H1 (cell line): ENCODE measurements around the gene NFAT5. TPM values are rescaled to one million over a fixed set of nuclear protein-coding genes. Genes with fewer than 3 reads are reported as not detected.

ENCODE experiments used
- CTCF ChIA-PET: fragments of 300-600 bp; sonication (Branson Sonifier 250); formaldehyde crosslinking; loops from one replicate; lab custom pipeline; 2021; ENCODE audit not compliant: partially characterized antibody; lab: Charles Lee
- POLR2A ChIA-PET: fragments of 300-600 bp; sonication (Branson Sonifier 250); formaldehyde crosslinking; loops from one replicate; lab custom pipeline; 2021; ENCODE audit warnings: inconsistent platforms; ENCODE audit not compliant: partially characterized antibody; lab: Charles Lee
- DNase-seq, 2 experiments: peaks; one replicate each; pipeline versions ENCODE4 v3.0.0 to v3.0.0-alpha.2; 2010 to 2022; ENCODE audit warnings: low spot score in 2 of 2, low read depth in 1 of 2, mixed read lengths in 1 of 2
- FAIRE-seq: peaks from 2 replicates; lab custom pipeline; 2011; peaks lifted over from hg19 to GRCh38; lab: Jason Lieb, UNC
- H2AFZ ChIP-seq: 2 replicates; pipeline ENCODE4 v1.8.1; 2012; ENCODE audit warnings: low read length, inconsistent platforms
- H2AK5ac ChIP-seq: 2 replicates; pipeline ENCODE4 v1.6.1; 2013; ENCODE audit warnings: low read depth, low read length
- H2BK120ac ChIP-seq: replicated peaks from 2 replicates; pipeline ENCODE3; 2013; ENCODE audit warnings: low read depth, low read length, inconsistent platforms
- H2BK12ac ChIP-seq: 2 replicates; pipeline ENCODE4 v1.6.1; 2013; ENCODE audit warnings: low read depth, low read length
- H2BK15ac ChIP-seq: 2 replicates; pipeline ENCODE4 v1.6.1; 2013; ENCODE audit warnings: low read length
- H2BK20ac ChIP-seq: 2 replicates; pipeline ENCODE4 v1.6.1; 2013; ENCODE audit warnings: low read length
- H2BK5ac ChIP-seq: 2 replicates; pipeline ENCODE4 v1.6.1; 2013; ENCODE audit warnings: low read depth, low read length
- H3K14ac ChIP-seq: 2 replicates; pipeline ENCODE4 v1.6.1; 2013; ENCODE audit warnings: inconsistent platforms; ENCODE audit not compliant: insufficient read length
- H3K18ac ChIP-seq: 2 replicates; pipeline ENCODE4 v1.6.1; 2013; ENCODE audit warnings: low read length; ENCODE audit errors: extremely low read depth
- H3K23ac ChIP-seq: 2 replicates; pipeline ENCODE4 v1.6.1; 2013; ENCODE audit warnings: inconsistent platforms; ENCODE audit not compliant: insufficient read length
- H3K23me2 ChIP-seq: 2 replicates; pipeline ENCODE4 v1.6.1; 2013; ENCODE audit warnings: low read depth, low read length
- H3K27ac ChIP-seq: 2 replicates; pipeline ENCODE4 v1.6.1; 2011; ENCODE audit warnings: low read depth, low read length, inconsistent platforms
- H3K27me3 ChIP-seq, 4 experiments: replicated peaks in 1 of 4; 1 replicate in 1 of 4; 2 replicates in 3 of 4; pipeline versions ENCODE4 v1.6.1 to v1.8.1; 2011 to 2013; ENCODE audit warnings: low read length in 3 of 4, mild to moderate bottlenecking in 3 of 4, inconsistent platforms in 2 of 4, mixed read lengths in 2 of 4, moderate library complexity in 1 of 4; ENCODE audit not compliant: control insufficient read depth in 3 of 4, insufficient read depth in 3 of 4; ENCODE audit errors: extremely low read depth in 1 of 4
- H3K36me3 ChIP-seq, 4 experiments: 2 replicates each; pipeline versions ENCODE4 v1.6.1 to v1.8.1; 2011 to 2013; ENCODE audit warnings: mild to moderate bottlenecking in 4 of 4, low read length in 3 of 4, moderate library complexity in 2 of 4, control low read depth in 1 of 4, inconsistent platforms in 1 of 4; ENCODE audit not compliant: insufficient read depth in 4 of 4, control insufficient read depth in 2 of 4
- H3K4ac ChIP-seq: replicated peaks from 2 replicates; pipeline ENCODE3; 2013; ENCODE audit warnings: low read length, low read depth, mixed read lengths, inconsistent platforms; ENCODE audit not compliant: insufficient read length
- H3K4me1 ChIP-seq, 4 experiments: replicated peaks in 1 of 4; 1 replicate in 1 of 4; 2 replicates in 3 of 4; pipeline versions ENCODE4 v1.6.1 to v1.8.1; 2011 to 2013; ENCODE audit warnings: low read length in 3 of 4, inconsistent platforms in 2 of 4, mixed read lengths in 1 of 4; ENCODE audit not compliant: insufficient read depth in 4 of 4, control insufficient read depth in 3 of 4
- H3K4me2 ChIP-seq, 2 experiments: 2 replicates each; pipeline versions ENCODE4 v1.6.1 to v1.8.1; 2011 to 2013; ENCODE audit warnings: low read depth in 2 of 2, low read length in 2 of 2, control low read depth in 1 of 2, inconsistent platforms in 1 of 2, mild to moderate bottlenecking in 1 of 2; ENCODE audit not compliant: insufficient read depth in 1 of 2
- H3K4me3 ChIP-seq, 4 experiments: fragments of 200-600, 300-600 bp in 1 of 4; sonication (generic), shearing (Covaris generic), sonication (Bioruptor Twin) in 1 of 4; 2 replicates each; pipeline versions ENCODE4 v1.5.1 to v1.8.1; 2011 to 2016; ENCODE audit warnings: low read length in 4 of 4, low read depth in 3 of 4, control low read depth in 2 of 4, inconsistent platforms in 2 of 4, mild to moderate bottlenecking in 2 of 4, mixed read lengths in 1 of 4, moderate library complexity in 1 of 4; ENCODE audit not compliant: insufficient read depth in 2 of 4; ENCODE audit errors: extremely low read depth in 1 of 4
- H3K56ac ChIP-seq: replicated peaks from 2 replicates; pipeline ENCODE3; 2013; ENCODE audit warnings: low read depth, mild to moderate bottlenecking, mixed read lengths, low read length, inconsistent platforms; ENCODE audit not compliant: insufficient read length
- H3K79me1 ChIP-seq: 2 replicates; pipeline ENCODE4 v1.6.1; 2013; ENCODE audit warnings: low read depth, low read length, control low read depth
- H3K79me2 ChIP-seq, 2 experiments: 2 replicates each; pipeline versions ENCODE4 v1.6.1 to v1.8.1; 2012 to 2013; ENCODE audit warnings: low read length in 2 of 2, mild to moderate bottlenecking in 2 of 2, inconsistent platforms in 1 of 2; ENCODE audit not compliant: insufficient read depth in 2 of 2, control insufficient read depth in 1 of 2
- H3K9ac ChIP-seq, 4 experiments: replicated peaks in 1 of 4; 1 replicate in 1 of 4; 2 replicates in 3 of 4; pipeline versions ENCODE4 v1.6.1 to v1.8.1; 2011 to 2013; ENCODE audit warnings: low read depth in 3 of 4, low read length in 3 of 4, control low read depth in 2 of 4, mild to moderate bottlenecking in 2 of 4, moderate library complexity in 2 of 4, inconsistent platforms in 1 of 4; ENCODE audit errors: extremely low read depth in 1 of 4
- H3K9me3 ChIP-seq, 2 experiments: 2 replicates each; pipeline versions ENCODE4 v1.6.1 to v1.8.1; 2012 to 2013; ENCODE audit warnings: mild to moderate bottlenecking in 2 of 2, moderate library complexity in 2 of 2, control low read depth in 1 of 2, inconsistent platforms in 1 of 2, low read depth in 1 of 2, low read length in 1 of 2, mixed read lengths in 1 of 2; ENCODE audit not compliant: insufficient read depth in 2 of 2
- H4K20me1 ChIP-seq, 2 experiments: replicated peaks in 1 of 2; 2 replicates each; pipeline versions ENCODE3 to v1.8.1; 2011 to 2013; ENCODE audit warnings: inconsistent platforms in 2 of 2, low read length in 2 of 2, mild to moderate bottlenecking in 1 of 2; ENCODE audit not compliant: insufficient read depth in 2 of 2, control insufficient read depth in 1 of 2
- H4K5ac ChIP-seq: 2 replicates; pipeline ENCODE4 v1.6.1; 2013; ENCODE audit warnings: low read length, low read depth, mixed read lengths, inconsistent platforms; ENCODE audit not compliant: insufficient read length
- H4K8ac ChIP-seq: 2 replicates; pipeline ENCODE4 v1.8.0; 2013; ENCODE audit warnings: mild to moderate bottlenecking, moderate library complexity, low read length, inconsistent platforms; ENCODE audit not compliant: insufficient read depth; ENCODE audit errors: extremely low read depth
- H4K91ac ChIP-seq: replicated peaks from 2 replicates; pipeline ENCODE3; 2013; ENCODE audit warnings: low read length, mixed read lengths, inconsistent platforms; ENCODE audit not compliant: insufficient read length
- CHD1 ChIP-seq: IDR thresholded peaks from 2 replicates; pipeline ENCODE4 v1.6.1; 2012; ENCODE audit warnings: low read depth, low read length, improper control_type of control experiment
- EGR1 ChIP-seq: IDR thresholded peaks from 2 replicates; pipeline ENCODE4 v1.6.1; 2011; ENCODE audit warnings: low read depth, low read length, borderline replicate concordance
- KDM4A ChIP-seq: IDR thresholded peaks from one replicate; pipeline ENCODE4 v1.7.1; 2012; ENCODE audit warnings: low read depth, mild to moderate bottlenecking, moderate library complexity, low read length, inconsistent platforms; ENCODE audit not compliant: severe bottlenecking
- TAF7 ChIP-seq: optimal IDR thresholded peaks from 2 replicates; pipeline ENCODE3; 2011; ENCODE audit warnings: low read depth, mild to moderate bottlenecking, inconsistent platforms, low read length, moderate library complexity, borderline replicate concordance
- WGBS, 2 experiments: shearing (Covaris generic) in 1 of 2; methylation state at CpG; one replicate each; pipeline versions ENCODE4 v1.1.6 to v1.1.7; 2013 to 2015; ENCODE audit warnings: low lambda C conversion rate in 2 of 2, mixed read lengths in 2 of 2, inconsistent platforms in 1 of 2, low coverage in 1 of 2, missing lambda C conversion rate in 1 of 2; ENCODE audit not compliant: insufficient replicate concordance in 2 of 2, insufficient coverage in 1 of 2, insufficient read length in 1 of 2; ENCODE audit errors: extremely low coverage in 1 of 2, missing lambda C conversion rate in 1 of 2; 5-methylcytosine and 5-hydroxymethylcytosine counted together
- long read RNA-seq, 2 experiments: library from RNA in 1 of 2; library from capped mRNA in 1 of 2; stranded (forward); transcript quantifications; one replicate each; pipeline ENCODE4 v2.0.0, GENCODE V29; 2021; ENCODE audit warnings: inconsistent platforms in 1 of 2
- polyA minus RNA-seq, 3 experiments: library from RNA; depleted of rRNA, polyadenylated mRNA; stranded (reverse); fragments of >200 nt; gene quantifications; 1 replicate in 2 of 3; 2 replicates in 1 of 3; pipeline ENCODE4 v1.2.3, GENCODE V29; 2011
- polyA plus RNA-seq, 7 experiments: library from polyadenylated mRNA; depleted of rRNA in 3 of 7; stranded (reverse) in 5 of 7; unstranded in 2 of 7; fragments of >200 nt in 5 of 7; fragments of 200-250 nt in 2 of 7; gene quantifications; 1 replicate in 5 of 7; 2 replicates in 1 of 7; 4 replicates in 1 of 7; pipeline versions ENCODE4 v1.2.1 to v1.2.3, GENCODE V29; 2011 to 2013; ENCODE audit warnings: missing spikeins in 2 of 7, mixed read lengths in 2 of 7
- total RNA-seq: library from RNA; stranded (reverse); fragmentation: NEBNext Ultra II Directional; extraction: Animal tissue kit (Norgen Biotek cat#: 25700); gene quantifications from 2 replicates; pipeline ENCODE4 v1.2.1, GENCODE V29; 2021

Gene NFAT5, protein sequence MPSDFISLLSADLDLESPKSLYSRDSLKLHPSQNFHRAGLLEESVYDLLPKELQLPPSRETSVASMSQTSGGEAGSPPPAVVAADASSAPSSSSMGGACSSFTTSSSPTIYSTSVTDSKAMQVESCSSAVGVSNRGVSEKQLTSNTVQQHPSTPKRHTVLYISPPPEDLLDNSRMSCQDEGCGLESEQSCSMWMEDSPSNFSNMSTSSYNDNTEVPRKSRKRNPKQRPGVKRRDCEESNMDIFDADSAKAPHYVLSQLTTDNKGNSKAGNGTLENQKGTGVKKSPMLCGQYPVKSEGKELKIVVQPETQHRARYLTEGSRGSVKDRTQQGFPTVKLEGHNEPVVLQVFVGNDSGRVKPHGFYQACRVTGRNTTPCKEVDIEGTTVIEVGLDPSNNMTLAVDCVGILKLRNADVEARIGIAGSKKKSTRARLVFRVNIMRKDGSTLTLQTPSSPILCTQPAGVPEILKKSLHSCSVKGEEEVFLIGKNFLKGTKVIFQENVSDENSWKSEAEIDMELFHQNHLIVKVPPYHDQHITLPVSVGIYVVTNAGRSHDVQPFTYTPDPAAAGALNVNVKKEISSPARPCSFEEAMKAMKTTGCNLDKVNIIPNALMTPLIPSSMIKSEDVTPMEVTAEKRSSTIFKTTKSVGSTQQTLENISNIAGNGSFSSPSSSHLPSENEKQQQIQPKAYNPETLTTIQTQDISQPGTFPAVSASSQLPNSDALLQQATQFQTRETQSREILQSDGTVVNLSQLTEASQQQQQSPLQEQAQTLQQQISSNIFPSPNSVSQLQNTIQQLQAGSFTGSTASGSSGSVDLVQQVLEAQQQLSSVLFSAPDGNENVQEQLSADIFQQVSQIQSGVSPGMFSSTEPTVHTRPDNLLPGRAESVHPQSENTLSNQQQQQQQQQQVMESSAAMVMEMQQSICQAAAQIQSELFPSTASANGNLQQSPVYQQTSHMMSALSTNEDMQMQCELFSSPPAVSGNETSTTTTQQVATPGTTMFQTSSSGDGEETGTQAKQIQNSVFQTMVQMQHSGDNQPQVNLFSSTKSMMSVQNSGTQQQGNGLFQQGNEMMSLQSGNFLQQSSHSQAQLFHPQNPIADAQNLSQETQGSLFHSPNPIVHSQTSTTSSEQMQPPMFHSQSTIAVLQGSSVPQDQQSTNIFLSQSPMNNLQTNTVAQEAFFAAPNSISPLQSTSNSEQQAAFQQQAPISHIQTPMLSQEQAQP (N-terminal part only)
- total RNA-seq: 25.4 and 29.0 TPM in 2 replicates
- polyA plus RNA-seq (2011; rRNA removed): 6.0 and 8.9 TPM in 2 replicates
- 7.8 TPM for polyA plus RNA-seq (2011; cell fraction: cytosol; rRNA removed)
- polyA plus RNA-seq (2011; cell fraction: nucleus; rRNA removed): 20.9 TPM
- polyA plus RNA-seq (2012, experiment 1 of 2): 4.2 to 9.5 TPM (median 7.2 TPM) in 4 replicates
- polyA plus RNA-seq (2012, experiment 2 of 2): 0.35 TPM
- 15.8 TPM for polyA plus RNA-seq (2013, experiment 1 of 2)
- polyA plus RNA-seq (2013, experiment 2 of 2): 14.0 TPM
- 66.3 and 85.1 TPM in 2 replicates for polyA minus RNA-seq (2011; rRNA and poly(A)+ RNA removed)
- polyA minus RNA-seq (2011; cell fraction: cytosol; rRNA and poly(A)+ RNA removed): 21.1 TPM
- polyA minus RNA-seq (2011; cell fraction: nucleus; rRNA and poly(A)+ RNA removed): 54.5 TPM
- long read RNA-seq, experiment 1, partial matches to known transcripts: 1 of 2 reads
- long read RNA-seq, experiment 1, other reads (novel, unspliced or antisense): 1 of 2 reads
- long read RNA-seq, experiment 2, partial matches to known transcripts: 0 of 1 reads
- long read RNA-seq, experiment 2, other reads (novel, unspliced or antisense): 1 of 1 reads

DNA sequence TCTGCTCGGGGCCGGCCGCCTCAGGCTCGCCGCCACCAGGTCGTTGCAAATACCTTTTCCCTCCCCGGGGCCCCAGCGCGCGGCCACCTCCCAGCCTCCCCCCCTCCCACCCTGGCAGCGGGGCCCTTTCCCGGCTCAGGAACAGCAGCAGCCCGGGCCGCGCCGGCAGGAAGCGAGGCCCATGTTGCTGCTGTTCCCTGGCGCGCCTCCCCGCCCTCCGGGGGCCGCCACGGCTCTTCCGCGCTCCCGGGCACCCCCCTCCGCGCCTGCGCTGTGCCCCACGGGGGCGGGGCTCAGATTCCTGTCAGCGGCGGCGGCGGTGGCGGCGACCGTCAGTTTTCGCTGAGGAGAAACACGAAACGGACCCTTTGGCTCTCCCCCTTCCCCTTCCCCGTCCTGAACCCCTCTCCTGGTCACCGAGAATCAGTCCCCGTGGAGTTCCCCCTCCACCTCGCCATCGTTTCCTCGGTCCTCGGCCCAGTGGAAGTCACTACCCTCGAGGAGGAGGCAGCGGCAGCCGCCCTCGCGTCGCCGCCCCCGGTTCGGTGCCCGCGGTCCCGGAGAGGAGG lies at the start of gene NFAT5:
Gene NFAT5 (plus strand): TSS at position 296 of the 569 bp plus-strand sequence. CDS start 336 bp downstream, outside the sequence.
- 3% methylated on average over 12 of the region's 60 CpGs; no CpG with 5 or more reads in 1 of the 2 experiments for WGBS, 2 experiments
- no peak for TF ChIP-seq KDM4A
- TF ChIP-seq EGR1: no peak
- peak; percentile 15 for TF ChIP-seq TAF7
- no peak for TF ChIP-seq CHD1

More for the DNA sequence above, at the start of gene NFAT5:
- Histone ChIP-seq H3K4me3 (peak within 1 kb of the TSS; percentile 68 to 97 (median 90)), H3K9me3 (no peaks in the 10 kb centered on the region), H2AFZ (peak within 1 kb of the TSS; percentile 68; the same call in 1 of the 2 replicates), H2BK5ac (peak within 1 kb of the TSS; percentile 84), H2BK15ac (0 out of 2 replicates have a peak within 1 kb of the TSS, but pooled peaks have one; percentile 73), H3K56ac (peak within 1 kb of the TSS; percentile 52), H3K23me2 (peaks cover 7% of the 10 kb centered on the region), H3K14ac (no peak within 1 kb of the TSS), H3K27me3 (no peaks in the 10 kb centered on the region), H4K20me1 (no peaks in the 10 kb centered on the region), H3K36me3 (no peaks in the 10 kb centered on the region; a peak in 1 of 8 replicates), H4K5ac (peak within 1 kb of the TSS; percentile 59), H3K18ac (peak within 1 kb of the TSS; percentile 79), H2AK5ac (no peak within 1 kb of the TSS), H3K9ac (peak within 1 kb of the TSS; percentile 62 to 87 (median 76)), H3K4ac (peak within 1 kb of the TSS; percentile 85), H3K4me1 (peaks cover 0 to 8% (median 7%) of the 10 kb centered on the region in 4 experiments; a peak in 5 of 7 replicates), H2BK120ac (peak within 1 kb of the TSS; percentile 67), H4K91ac (peak within 1 kb of the TSS; percentile 69), H3K4me2 (peak within 1 kb of the TSS; percentile 75 to 89), H3K23ac (no peak within 1 kb of the TSS), H3K27ac (peak within 1 kb of the TSS; percentile 79), H4K8ac (peak within 1 kb of the TSS; percentile 90), H3K79me2 (peaks cover 0 to 39% of the 10 kb centered on the region in 2 experiments; a peak in 2 of 4 replicates), H2BK20ac (no peak within 1 kb of the TSS), H3K79me1 (no peaks in the 10 kb centered on the region), H2BK12ac (no peak within 1 kb of the TSS)
- POLR2A ChIA-PET: interaction anchor here (0.8 to 2.7 kb wide), 4 partner anchors 12 to 168 kb away, joined by 3 to 18 read pairs (median 6); no protein-coding TSS in a partner anchor
- CTCF ChIA-PET: no interaction called here
- DNase-seq: peak; percentile 53 to 98
- no peak for FAIRE-seq
